ENCODE results near the gene NGF.

Gene NGF

DNA sequence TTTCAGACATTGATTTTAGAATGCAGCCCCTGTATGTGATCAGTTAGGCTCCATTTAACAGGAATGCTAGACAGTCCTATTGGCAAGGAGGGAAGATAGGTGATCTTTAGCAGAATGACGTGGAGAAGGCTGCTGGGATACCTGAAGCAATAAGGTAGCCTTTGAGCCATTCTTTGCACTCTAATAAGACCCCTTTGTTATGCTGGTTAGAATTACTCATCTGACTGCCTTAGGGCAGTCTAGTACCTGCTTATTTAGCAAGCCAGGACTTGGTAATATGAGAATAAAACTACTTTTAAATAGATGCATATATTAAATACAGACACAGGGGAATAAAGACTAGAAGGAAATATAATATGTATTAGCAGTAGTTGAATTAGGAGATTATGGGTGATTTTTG, 29.1 kb downstream of the NGF start:
- DNase-seq (ENCODE audit: low read depth): no peak

DNA sequence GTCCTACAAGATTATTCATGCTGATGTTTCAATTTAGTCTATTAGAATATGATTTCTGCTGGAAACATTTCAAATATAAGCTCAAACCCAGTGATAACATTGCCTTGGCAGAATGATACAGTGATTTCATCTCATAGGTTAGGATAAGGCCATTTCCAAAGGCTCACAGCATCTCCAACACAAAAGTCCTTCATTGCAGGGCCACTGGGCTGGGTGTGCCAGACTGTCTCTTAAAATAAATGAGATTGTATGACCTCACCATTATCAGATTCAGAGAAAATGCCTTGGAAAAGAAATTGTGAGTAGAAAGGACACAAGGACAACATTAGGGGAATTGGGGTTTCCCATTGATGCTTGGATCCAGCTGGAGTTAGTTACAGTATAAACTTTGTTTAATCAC, 30.4 kb downstream of the NGF start:
- DNase-seq (ENCODE audit: low read depth): no peak

DNA sequence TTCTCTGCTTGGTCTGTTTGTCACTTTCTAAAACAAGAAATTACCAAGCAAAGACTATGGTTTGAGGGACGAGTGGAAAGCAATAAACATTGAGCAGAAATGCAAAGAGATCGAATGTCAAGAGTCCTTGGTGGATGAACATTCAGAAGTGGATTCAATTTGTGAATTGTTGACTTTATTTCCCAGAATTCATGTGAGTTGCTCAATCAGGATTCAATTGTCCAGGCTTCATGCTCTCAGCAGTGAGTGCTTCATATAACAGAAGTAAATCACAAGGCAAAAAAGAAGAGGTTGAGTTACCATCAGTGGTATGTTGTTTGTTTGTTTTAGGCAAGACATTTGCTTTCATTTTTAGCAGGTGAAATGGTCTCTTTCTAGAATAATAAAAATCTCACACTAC, 31.9 kb downstream of the NGF start:
- no peak for DNase-seq (ENCODE audit: low read depth)

- DNase-seq (ENCODE audit: low read depth): no peak
Observed at GRCh38 chr1:115303364-115303763, 34.7 kb downstream of the NGF start.

GRCh38 chr1:115302390-115302961, 35.6 kb downstream of the NGF start:
- no peak for DNase-seq (ENCODE audit: low read depth)

DNA sequence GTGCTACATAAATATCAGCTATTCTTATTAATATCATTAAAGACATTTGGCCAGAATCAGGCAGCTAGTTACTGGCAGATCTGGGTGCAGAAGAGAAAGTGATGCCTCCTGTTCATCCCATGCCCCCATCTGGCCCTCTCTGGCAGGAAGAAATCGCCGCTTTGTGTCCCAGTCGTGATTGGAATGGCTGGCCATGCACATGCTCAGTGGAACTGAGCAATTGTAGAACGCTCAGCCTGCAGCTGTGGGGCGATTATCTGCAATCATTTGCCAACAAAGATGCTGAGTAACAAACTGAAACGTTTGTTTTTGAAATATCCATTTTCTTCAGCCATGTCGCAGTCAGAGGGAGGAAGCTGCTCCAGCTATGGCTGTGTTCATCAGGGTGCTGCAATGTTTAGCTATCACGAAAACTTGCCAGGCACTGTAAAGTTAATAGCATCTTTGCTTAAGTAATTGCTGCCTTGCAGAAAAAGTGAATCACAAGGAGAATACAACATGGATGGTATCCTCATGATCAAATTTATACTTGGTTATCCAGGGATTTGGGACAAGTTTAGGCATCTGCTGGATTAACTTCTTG, 36.5 kb downstream of the NGF start:
- DNase-seq (ENCODE audit: low read depth): no peak

DNA sequence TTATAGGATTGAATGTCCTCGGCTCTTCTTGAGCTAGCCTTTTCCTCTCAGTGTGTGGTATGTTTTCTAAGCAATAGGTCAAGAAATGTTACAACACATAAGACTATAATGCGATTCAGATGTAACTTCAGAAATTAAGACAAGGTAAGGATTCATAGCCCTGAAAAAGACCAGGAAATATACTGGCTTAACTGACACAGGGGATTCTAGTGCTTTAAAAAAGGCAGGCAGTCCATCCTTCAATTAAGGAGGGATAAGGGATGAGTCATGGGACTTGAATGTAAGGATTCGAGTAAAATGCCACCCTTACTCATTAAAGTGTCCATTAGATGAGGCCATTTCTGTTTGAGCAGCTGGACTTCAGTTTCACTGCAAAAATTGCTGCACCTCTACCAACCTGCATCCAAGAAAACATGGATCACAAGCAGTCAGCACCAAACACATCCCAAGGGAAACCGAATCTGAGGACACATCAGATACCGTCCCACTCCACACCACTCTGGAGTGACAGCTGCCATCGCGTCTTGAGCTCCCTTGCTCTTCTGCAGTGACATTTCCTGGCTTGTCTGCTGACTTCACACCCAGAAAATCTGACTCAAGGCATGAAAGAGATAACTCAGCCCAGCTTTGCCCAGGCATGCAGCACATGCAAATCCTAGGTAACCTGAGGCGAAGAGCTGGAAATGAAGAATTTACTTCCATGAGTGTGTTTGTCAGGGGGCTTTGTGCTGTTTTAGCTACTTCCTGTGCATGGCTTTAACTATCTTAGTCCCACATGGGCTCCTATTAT, 37.8 kb downstream of the NGF start:
- no peak for DNase-seq (ENCODE audit: low read depth)

DNA sequence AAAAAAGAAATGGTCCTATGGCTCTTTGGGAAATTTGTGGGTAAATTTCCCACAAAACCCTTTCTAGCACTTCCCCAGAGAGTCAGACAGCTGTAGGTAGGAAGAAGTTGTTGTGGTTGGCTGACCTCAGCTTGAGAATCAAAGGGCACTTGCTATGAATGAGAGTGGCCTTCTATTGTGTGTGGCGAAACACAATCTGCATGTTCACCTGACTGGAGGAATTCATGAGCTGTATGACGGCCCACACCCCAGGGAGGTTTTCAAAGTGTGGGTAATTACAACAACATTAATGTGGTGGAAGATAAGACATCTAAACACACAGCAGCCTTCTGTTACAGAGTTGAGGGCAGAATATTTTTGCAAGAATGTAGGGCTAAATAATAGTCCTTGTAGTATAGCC, 38.8 kb downstream of the NGF start:
- DNase-seq (ENCODE audit: low read depth): no peak

DNA sequence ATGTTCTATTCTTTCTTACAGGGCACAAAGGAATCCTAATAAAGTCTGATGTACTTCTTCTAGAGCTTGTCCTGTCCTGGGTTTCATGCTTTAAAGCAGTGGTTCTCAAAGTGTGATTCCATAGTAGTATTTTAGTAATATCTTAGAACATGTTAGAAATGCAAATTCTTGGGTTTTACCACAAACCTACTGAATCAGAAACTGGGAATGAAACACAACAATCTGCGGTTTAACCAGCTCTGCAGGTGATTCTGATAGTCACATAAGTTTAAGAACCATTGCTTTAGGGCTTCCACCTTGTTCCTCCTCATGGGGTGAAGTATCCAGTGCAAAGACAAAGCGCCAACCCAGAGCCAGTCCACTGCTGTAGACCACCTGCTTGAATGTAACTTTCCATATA, 41.1 kb downstream of the NGF start:
- no peak for DNase-seq (ENCODE audit: low read depth)

DNA sequence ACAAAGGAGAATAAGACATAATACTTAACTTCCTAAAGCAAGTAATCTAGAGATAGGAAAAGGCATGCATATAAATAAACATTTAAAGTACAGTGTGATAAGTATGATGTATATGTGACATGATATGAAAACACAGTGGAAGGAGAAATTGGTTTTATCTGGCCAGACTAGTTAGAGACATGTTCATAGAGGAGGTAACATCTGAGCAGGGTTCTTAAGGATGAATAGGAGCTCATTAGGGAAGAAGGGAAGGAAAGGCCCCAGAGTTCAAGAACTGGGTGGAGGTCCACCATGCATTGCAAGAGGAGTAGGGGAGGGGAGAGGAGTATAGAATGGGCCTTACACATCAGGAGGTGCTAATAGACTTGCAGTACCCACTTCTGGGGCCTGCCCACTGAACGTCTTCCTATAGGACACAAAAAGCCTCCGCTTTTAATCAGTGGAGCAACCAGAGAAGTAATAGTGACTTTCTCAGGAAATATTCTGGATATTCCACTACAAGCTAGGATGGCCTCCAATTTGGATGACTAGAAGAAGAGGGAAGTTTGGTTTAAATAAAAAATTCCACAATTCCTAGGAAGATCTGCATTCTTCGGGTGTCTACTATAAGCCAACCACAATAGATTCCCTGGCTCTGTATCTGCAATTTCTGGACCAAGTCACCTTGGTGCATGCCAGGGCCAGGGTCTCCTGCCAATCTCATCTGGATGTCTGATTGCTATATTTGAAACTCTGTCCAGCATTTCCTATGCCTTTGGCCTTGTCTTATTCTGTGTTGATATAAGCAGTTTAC, 41.9 kb downstream of the NGF start:
- no peak for DNase-seq (ENCODE audit: low read depth)

- no peak for DNase-seq (ENCODE audit: low read depth)
Observed at GRCh38 chr1:115293899-115294298, 44.1 kb downstream of the NGF start.

- no peak for DNase-seq (ENCODE audit: low read depth)
Observed at GRCh38 chr1:115293006-115293405, 45.0 kb downstream of the NGF start.

DNA sequence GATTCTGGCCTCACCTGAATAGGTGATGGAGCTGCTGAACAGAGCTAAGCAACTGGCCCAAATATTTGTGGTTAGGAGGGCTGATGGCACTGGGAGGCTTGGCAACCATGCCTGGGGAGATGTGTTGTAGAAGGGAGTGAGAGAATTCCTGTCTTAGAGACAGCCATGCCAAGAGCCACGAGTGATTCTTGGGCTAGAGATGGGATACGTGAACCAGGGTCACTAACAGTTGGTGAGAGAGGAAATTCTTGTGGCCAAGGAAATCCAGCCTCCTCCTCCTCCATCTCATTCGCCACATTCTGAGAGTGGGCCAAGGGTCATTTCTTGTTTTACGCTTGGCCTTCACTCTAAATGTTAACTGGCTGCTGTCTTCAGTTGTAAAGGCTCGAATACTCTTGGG, 46.3 kb downstream of the NGF start:
- no peak for DNase-seq (ENCODE audit: low read depth)

- DNase-seq (ENCODE audit: low read depth): no peak
Observed at GRCh38 chr1:115289940-115290339, 48.1 kb downstream of the NGF start.

GRCh38 chr1:115288591-115289198, 49.4 kb downstream of the NGF start:
- DNase-seq (ENCODE audit: low read depth): no peak

GRCh38 chr1:115286431-115287205, 51.4 kb downstream of the NGF start:
- no peak for DNase-seq (ENCODE audit: low read depth)

GRCh38 chr1:115284209-115284608, 53.8 kb downstream of the NGF start:
- DNase-seq (ENCODE audit: low read depth): no peak

DNA sequence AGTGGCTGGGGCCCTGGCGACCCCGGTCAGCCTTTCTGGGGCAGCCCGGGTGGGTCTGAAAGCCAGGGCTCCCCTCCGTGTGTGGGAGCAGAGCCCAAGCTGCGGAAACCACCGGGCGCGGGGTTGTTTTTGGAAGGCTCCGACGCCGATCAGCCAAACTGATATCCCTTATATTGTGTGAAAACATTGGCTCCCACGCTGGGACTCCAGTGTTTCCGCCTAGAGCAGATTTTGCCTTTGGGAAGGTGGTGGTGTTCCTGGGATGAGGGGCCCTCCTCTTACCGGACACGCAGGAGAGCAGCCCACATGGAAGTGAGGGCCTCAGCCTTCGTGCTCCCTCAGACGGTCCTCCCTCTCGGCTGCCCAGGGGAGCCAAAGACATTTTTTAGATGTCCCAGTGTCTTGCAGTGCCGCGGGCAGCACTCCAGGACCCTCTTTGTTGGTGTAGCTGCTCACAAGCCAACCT, 54.3 kb downstream of the NGF start:
- DNase-seq (ENCODE audit: low read depth): no peak

- DNase-seq (ENCODE audit: low read depth): no peak
Observed at GRCh38 chr1:115283249-115283648, 54.8 kb downstream of the NGF start.

GRCh38 chr1:115282807-115283208, 55.2 kb downstream of the NGF start:
- no peak for DNase-seq (ENCODE audit: low read depth)

DNA sequence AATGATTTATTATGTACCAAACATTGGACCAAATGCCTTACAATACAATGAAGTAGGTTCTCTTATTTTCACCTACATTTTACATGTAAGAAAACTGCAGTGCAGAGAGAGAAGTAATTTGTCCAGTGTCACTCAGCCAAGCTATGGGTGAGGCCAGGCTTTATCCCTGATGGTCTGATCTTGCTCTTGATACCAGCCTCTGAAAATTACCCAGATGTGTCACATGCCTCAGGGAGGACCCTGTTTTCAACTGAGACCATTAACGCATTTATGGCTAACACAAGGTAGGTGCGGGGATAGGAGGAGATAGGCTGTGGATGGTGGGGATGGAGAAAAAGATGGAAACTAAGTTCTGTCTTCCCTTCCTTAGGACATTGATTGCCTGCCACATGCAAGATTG, 56.9 kb downstream of the NGF start:
- no peak for DNase-seq (ENCODE audit: low read depth)

GRCh38 chr1:115280064-115280463, 58.0 kb downstream of the NGF start:
- DNase-seq (ENCODE audit: low read depth): no peak
